ENCODE data around the gene SOCS4.
"Not testable (repeated sequence)": the region's sequence is repeated elsewhere in the genome, so short reads cannot be mapped to it uniquely, and the experiment has no call there.

The SOCS4 gene

GRCh38 chr14:55052269-55052930 is 25.4 kb downstream of the SOCS4 start:
- peak; percentile 26 for DNase-seq

- DNase-seq: no peak
Measured at GRCh38 chr14:55053018-55053417, 26.0 kb downstream of the SOCS4 start.

- DNase-seq: no peak
Measured at GRCh38 chr14:55053500-55053899, 26.5 kb downstream of the SOCS4 start.

- DNase-seq: no peak
Measured at GRCh38 chr14:55054098-55054497, 27.1 kb downstream of the SOCS4 start.

GRCh38 chr14:55057919-55058318 is 30.9 kb downstream of the SOCS4 start:
- no peak for DNase-seq

GRCh38 chr14:55059333-55059732 is 32.3 kb downstream of the SOCS4 start:
- no peak for DNase-seq

GRCh38 chr14:55062517-55063351 is 35.7 kb downstream of the SOCS4 start:
- no peak for DNase-seq

GRCh38 chr14:55064896-55065295 is 37.9 kb downstream of the SOCS4 start:
- not testable (repeated sequence) for DNase-seq

GRCh38 chr14:55065411-55065810 is 38.4 kb downstream of the SOCS4 start:
- no peak for DNase-seq

- no peak for DNase-seq
Measured at GRCh38 chr14:55066223-55066622, 39.2 kb downstream of the SOCS4 start.

GRCh38 chr14:55070981-55071411 is 44.0 kb downstream of the SOCS4 start:
- DNase-seq: no peak

GRCh38 chr14:55071870-55072640 is 45.0 kb downstream of the SOCS4 start:
- DNase-seq: peak; percentile 78

GRCh38 chr14:55073856-55074255 is 46.8 kb downstream of the SOCS4 start:
- DNase-seq: peak; percentile 85

GRCh38 chr14:55074662-55075061 is 47.6 kb downstream of the SOCS4 start:
- DNase-seq: peak; percentile 25

- DNase-seq: peak; percentile 52
Measured at GRCh38 chr14:55075628-55076175, 48.7 kb downstream of the SOCS4 start.

GRCh38 chr14:55077170-55078151 is 50.4 kb downstream of the SOCS4 start:
- DNase-seq: peak; percentile 64

- DNase-seq: not testable (repeated sequence)
Measured at GRCh38 chr14:55079961-55080360, 52.9 kb downstream of the SOCS4 start.

GRCh38 chr14:55084401-55085059 is 57.5 kb downstream of the SOCS4 start:
- DNase-seq: no peak

- DNase-seq: no peak
Measured at GRCh38 chr14:55085060-55085660, 58.1 kb downstream of the SOCS4 start.

GRCh38 chr14:55086938-55087337 is 59.9 kb downstream of the SOCS4 start:
- DNase-seq: no peak

GRCh38 chr14:55088356-55088755 is 61.3 kb downstream of the SOCS4 start:
- no peak for DNase-seq

Measured in fibroblast of skin of abdomen (primary cell).